Stimulated activated CD4-positive, alpha-beta T cell treated with anti-CD3 and anti-CD28 coated beads, Interleukin-2, amount 100 ng/mL, for 4 hours (primary cell): Measurements from ENCODE around the gene GRIK5.
"Not testable (repeated sequence)": the region's sequence is repeated elsewhere in the genome, so short reads cannot be mapped to it uniquely, and the experiment has no call there.

Experiments
- DNase-seq: peaks from one replicate; pipeline ENCODE4 v3.0.0-alpha.2; 2020; ENCODE audit warnings: low read depth

Gene GRIK5

GRCh38 chr19:42017040-42017439 lies 53.0 kb downstream of the GRIK5 start:
- DNase-seq: no peak

DNA sequence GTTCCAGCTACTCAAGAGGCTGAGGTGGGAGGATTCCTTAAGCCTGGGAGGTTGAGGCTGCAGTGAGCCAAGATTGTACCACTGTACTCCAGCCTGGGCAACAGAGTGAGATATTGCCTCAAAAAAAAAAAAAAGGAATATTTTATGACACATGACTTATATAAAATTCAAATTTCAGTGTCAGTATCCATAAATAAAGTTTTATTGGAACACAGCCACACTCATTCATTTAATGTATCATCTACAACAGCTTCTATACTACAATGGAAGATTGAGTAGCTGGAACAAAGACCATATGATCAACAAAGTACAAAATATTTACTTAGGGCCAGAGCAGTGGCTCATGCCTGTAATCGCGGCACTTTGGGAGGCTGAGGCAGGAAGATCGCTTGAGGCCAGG lies 57.3 kb downstream of the GRIK5 start:
- DNase-seq: not testable (repeated sequence)

- no peak for DNase-seq
Observed at GRCh38 chr19:42010245-42011126, 59.5 kb downstream of the GRIK5 start.

GRCh38 chr19:42006569-42006968 lies 63.4 kb downstream of the GRIK5 start:
- no peak for DNase-seq

GRCh38 chr19:42005504-42005903 lies 64.5 kb downstream of the GRIK5 start:
- no peak for DNase-seq

DNA sequence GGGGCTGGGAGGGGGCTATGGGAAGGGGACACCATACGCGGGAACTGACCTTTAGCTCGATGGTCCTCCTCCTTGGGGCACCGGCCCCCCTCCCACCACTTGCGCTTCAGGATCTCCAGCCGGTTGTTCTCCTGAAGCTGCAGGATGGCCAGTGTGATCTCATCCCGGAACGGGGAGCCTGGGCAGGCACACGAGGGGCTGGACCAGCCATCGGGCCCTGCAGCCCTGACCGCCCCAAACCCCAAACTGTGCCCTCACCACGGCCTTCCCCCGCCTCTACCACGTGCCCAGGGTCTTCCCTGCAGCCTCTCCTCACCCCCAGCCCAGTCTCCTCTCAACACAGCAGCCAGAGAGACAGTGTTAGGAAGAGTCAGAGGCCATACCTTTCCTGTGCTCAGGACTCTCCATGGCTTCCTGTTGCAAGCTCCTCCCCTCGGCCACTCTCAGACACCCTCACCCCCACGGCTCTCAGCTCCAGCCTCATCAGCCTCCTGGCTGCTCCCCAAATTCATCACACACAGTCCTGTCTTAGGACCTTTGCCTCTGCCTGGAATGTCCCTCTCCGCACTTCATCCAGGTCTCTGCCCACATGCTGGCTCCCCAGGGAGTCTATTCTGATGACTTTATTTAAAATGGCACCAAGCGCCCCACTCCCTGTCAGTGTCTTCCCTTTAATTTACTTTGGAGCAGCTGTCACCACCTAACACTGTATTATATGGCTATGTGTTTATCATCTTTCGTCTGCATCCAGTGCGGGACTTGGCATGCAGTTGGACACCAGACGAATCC lies 66.3 kb downstream of the GRIK5 start:
- DNase-seq: no peak

DNA sequence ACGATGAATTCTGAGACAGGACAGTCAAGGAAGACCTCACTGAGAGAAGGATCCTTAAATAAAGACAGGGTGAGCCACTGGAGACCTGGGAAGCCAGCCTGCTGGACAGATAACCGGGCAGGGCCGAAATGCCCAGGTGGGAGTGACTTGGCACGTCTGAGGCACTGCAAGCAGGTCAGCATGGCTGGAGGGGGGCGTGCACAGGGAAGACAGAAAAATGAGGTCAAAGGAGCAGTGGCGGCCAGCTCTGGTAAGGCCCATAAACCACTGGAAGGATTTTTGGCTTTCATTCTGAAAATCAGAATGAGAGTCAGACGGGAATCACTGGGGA lies 70.2 kb downstream of the GRIK5 start:
- DNase-seq: no peak

- no peak for DNase-seq
Observed at GRCh38 chr19:41999071-41999877, 70.7 kb downstream of the GRIK5 start.

DNA sequence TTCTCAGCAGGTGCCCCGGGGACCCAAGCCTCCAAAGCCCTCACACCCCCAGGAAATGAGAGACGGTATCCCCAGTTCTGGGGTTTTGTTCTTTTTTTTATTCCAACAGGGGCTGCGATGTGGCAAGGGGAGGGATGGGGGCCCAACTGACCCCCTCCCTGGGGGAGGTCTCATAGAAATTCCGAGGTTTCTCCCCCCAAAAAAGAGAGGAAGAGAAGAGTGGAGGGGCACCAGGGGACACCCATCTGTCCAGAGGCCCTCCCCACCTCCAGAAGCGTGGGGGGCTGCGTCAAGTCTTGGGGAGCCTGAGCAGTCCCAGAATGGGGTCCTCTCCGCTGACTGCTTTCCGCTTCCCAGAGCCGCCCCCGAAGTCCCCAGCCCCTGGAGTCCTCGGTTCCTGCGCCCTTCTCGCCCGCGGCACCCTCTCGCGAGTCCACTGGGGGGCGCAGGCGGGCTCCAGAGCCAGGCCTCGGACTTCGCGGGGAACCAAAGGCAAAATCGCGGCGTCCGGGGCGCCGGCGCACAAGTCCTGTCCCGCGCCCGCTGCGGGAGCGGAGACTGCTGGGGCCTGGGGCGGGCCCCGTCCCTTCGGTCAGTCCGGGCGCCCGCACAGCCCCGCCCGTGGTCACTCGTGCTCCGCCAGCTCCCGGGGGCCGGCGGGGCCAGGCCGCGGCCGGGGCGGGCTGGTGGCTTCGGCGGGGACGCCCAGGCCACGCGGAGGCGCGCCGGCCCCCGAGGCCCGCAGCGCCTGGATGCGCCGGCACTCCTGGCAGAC lies 71.6 kb downstream of the GRIK5 start:
- DNase-seq: no peak

DNA sequence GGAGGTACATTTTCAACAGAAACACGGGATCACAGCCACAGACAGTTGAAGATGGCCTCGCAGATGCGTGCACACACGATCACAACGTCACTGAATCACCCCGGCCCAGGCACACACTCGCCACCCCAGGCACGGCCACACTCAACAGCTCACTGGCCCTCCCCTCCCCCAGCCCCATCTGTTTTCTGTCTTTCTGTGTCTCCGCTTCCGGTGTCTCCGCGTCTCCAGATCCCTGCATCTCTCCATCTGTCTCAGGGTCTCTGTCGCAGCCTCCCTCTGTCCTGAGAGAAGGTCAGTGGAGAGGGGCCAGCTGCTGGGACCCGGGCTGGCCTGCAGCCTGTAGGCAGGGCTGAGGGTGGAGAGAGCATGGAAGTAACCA lies 72.2 kb downstream of the GRIK5 start:
- DNase-seq: no peak

DNA sequence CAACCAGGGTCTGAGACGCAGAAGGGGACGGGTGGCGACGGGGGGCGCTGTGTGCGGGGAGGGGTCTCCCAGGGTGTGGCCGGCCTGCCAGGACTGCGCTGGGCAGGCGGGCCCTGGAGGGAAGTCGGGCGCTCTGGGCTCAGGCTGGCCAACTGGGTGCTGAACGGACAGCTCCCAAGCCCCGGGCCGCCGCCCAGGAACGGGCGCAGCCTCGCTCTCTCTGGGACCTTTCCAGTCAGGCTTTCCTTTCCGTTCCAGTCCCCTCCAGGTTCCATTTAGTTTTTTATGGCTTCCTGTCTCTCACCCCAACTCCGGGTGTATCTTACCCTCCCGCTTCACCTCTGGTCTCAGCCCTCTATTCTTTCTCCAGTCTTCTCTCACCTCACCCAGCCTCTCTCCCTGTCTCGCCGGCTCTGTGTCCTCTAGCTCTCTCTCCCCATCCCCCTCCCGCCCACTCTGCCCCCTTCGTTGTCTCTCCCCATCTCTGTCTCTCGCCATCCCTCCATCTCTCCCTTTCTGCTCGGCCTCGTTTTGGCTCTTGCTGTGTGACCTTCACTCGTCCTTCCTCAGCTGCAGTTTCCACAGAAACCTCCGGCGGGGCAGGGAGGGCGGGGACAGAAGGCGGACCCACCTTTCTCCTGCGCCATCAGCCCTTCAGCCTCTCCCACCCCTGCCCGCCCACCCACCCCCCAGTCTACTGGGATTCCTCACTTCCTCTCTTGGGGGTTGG lies 72.7 kb downstream of the GRIK5 start:
- no peak for DNase-seq

DNA sequence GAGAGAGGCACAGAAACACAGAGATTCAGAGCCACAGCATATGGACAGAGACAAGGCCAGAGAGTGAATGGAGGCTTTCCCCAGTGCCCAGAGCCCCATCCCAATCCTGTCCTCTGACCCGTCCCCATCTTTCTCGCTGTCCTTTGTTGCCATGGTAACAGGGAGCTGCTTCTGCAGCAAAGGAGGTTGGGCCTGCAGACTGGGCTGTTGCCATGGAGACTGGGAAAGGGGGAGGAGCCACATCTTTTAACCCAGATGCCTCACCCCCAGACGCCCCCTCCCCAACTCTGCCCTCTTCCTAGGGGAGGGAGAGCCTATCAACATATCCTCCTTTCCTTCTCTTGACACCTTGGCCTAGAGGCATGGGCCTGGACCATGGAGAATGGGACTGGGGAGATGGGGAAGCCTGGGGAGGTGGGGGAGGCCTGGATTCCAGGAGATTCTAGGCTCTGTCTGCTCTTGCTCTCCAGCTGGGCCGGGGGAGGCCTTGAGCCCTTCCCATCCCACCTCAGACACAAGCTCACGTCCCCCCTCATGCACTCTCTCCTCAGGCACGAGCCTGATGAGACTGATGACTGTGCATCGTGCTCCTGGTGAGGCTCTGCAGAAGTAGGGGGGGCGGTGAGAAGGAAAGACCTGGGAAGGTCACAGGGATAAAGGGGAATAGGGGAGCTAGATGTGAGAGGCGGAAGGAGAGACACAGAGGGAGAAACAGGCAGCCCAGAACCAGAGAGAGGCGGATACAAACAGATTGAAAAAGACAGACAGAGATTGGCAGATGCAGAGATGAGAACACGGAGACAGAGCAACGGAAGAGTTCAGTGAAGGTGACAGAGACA lies 73.8 kb downstream of the GRIK5 start:
- no peak for DNase-seq

- no peak for DNase-seq
Observed at GRCh38 chr19:41994994-41995958, 74.7 kb downstream of the GRIK5 start.

GRCh38 chr19:41994521-41994971 lies 75.5 kb downstream of the GRIK5 start:
- peak; percentile 19 for DNase-seq

- DNase-seq: peak; percentile 36
Observed at GRCh38 chr19:41993612-41994483, 76.2 kb downstream of the GRIK5 start, which contains the start of gene ATP1A3. Gene ATP1A3 (minus strand): TSS chr19:41994230. CDS start chr19:41994076, 154 bp downstream.

DNA sequence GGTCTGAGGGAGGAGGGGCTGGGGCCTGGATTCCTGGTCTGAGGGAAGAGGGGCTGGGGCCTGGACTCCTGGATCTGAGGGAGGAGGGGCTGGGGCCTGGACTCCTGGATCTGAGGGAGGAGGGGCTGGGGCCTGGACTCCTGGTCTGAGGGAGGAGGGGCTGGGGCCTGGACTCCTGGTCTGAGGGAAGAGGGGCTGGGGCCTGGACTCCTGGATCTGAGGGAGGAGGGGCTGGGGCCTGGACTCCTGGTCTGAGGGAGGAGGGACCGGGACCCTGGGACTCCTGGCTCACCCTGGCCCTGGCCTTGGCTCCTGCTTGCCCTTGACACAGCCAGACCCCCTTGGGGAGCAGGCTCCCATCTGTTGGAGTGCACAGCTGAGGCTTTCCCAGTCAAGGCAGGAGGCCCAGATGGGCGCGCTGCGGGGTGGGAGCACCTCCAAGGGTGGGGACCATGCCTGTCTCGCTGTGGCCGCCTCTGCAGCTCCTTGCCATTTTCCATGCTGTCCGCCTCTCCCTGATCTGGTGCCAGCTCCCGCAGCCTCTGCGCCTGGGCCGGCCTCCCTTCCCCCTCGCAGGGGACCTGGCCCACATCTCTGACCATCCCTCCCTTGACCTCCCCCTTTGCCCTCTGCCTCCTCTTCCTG lies 78.0 kb downstream of the GRIK5 start:
- not testable (repeated sequence) for DNase-seq

- DNase-seq: no peak
Observed at GRCh38 chr19:41991025-41991424, 79.0 kb downstream of the GRIK5 start.
